ENCODE measurements around the gene C2CD2.

C2CD2 gene

DNA sequence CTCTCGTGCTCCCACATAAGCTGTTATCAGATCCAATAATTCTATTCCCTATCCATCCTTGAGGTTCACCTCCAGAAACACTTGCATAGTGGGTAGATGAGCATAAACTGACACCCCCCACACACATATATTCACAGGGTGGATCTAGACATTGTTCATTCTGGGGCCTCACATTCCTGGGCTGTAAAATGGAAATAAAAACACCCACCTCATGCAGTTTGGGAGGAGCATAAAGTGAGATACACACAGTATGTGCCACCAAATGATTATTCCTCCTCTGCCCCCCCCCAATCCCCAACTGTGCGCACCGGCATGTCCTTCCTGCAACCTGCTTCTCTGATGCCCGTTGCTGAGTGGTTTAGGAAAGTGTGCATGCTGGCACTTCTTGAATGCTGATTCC, 92.6 kb downstream of the C2CD2 start:
- FAIRE-seq = no peak

GRCh38 chr21:41859297-41859980, 94.4 kb downstream of the C2CD2 start:
- no peak for FAIRE-seq

- no peak for FAIRE-seq
Measured at GRCh38 chr21:41858466-41859296, 95.1 kb downstream of the C2CD2 start.

DNA sequence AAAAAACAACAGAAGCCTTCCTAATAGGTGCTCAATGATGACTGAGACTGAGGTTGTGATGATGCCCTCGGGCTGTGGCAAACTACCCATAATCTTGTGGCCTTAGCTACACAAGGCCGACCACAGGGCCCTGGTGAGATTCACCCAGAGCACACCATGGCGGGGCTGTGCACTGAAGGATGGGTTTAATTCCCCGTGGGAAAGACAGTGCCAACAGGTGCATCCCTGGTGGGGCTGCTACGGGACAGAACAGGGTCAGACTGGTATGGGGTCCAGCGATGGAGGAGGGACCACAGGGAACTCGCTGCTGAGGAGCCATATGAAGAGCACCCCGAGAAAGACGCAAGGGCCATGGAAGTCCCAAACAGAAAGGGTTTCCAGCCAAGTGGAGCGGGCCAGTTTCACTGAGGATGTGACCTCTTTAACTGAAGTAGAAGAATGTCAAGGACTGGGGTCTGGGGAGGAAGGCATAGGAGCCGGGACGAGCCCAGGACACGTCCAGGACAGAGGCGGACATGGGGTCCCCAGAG, 96.0 kb downstream of the C2CD2 start:
- FAIRE-seq = no peak

GRCh38 chr21:41856572-41856971, 97.2 kb downstream of the C2CD2 start:
- FAIRE-seq = no peak

- FAIRE-seq = no peak
Measured at GRCh38 chr21:41854426-41854995, 99.3 kb downstream of the C2CD2 start.

- no peak for FAIRE-seq
Measured at GRCh38 chr21:41852929-41853320, 100.9 kb downstream of the C2CD2 start.

DNA sequence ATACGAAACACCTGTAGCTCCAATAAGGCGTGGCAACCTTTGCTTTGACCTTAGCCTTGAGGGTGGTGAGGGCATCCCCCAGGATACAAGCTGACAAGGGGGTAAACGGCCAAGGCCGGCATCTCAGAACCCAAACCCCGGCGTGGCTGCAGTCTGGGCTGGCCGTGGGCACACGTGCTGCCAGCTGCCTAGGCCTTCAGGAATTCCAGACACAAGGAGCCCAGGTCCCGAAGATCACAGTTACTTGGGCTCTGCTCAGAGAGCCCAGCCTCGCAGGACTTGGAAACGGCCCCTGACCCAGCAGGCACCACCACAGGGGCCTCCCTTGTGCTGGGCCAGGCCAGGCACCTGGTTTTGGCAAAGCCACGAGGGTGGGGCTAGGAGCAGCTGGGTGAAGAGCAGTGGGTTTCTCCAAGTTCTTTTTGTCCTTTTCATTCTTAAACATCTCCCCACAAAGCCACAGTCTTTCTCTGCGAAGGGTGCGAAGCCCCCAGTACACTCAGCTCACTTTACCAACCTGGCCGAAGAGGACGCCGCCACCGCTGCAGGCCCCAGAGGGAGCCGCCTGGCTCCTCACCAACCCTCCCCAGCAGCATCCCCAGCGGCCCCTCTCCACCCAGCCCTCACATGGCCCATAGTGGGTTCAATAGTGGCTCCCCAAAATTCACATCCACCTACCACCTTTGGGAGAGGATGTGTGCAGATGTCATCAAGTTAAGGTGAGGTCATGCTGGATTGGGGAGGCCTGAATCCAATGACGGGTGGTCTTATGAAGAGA, 101.5 kb downstream of the C2CD2 start:
- FAIRE-seq = no peak

GRCh38 chr21:41851090-41851790, 102.6 kb downstream of the C2CD2 start:
- no peak for FAIRE-seq

DNA sequence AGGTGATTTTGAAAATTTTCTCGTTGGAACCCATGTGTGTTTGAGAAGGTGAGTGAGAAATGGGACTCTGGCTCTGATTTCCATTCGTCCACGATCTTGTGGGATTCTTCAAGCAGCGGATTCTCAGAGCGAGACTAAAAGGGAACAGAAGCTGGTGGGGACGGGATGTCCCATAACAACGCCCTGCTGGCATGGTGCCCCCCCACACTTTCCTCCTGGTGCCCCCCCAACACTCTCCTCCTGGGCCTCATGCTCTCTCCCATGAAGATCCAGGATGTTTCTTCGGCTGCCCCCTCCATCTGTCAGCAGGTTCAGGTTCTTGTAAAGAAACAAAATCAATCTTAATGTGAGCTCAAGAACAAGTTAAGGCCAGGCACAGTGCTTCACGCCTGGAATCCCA, 103.7 kb downstream of the C2CD2 start:
- FAIRE-seq = no peak

GRCh38 chr21:41848958-41849580, 104.7 kb downstream of the C2CD2 start:
- no peak for FAIRE-seq

DNA sequence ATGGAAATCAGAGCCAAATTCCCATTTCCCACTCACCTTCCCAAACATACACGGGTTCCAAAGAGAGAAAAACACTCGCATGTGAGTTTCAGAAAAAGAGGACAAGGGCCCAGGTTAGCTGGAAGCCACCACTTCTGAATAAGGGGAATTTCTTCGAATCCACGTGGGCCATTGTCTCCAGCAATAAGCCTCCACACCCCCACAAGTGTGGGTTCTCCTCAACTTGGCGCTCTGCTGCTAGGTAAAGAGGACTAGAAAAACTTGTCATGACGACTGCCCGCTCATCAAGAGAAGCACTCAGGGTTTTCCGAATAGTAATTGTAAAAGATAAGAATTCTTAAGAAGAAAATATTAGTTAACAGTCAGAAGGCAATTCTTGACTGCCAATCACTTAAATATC, 105.3 kb downstream of the C2CD2 start:
- FAIRE-seq = no peak

DNA sequence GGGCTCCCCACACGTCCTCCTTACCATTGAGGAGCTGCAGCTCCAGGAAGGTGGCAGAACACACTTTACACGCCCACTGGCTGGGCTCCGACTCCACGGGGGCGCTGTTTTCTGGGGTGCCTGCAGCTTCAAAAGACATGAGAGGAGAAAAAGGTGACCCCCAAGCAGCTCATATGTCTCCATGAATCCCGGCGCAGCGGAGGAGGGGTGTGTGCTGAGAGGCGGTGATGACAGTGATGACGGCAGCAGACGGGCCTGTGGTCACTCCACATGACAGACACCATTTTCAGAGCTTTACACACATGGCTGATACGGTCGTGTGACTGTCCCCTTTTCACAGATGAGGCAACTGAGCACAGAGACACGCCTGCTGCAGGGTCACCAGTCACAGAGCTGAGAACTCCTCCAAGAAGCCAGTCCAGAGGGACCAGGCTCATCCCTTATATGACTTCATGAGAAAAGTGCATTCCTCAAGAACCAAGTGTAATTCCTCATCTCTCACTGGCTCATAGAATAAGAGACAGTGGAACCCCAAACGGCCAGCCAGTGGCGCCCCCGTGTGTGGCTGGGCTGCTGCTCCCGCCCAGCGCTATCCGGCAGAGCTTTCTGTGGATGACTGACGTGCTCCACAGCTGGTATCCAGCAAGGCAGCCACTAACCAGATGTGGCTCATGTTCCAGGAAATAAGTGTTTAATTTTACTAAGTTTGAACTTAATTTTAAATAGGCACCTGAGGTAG, 106.6 kb downstream of the C2CD2 start:
- no peak for FAIRE-seq

DNA sequence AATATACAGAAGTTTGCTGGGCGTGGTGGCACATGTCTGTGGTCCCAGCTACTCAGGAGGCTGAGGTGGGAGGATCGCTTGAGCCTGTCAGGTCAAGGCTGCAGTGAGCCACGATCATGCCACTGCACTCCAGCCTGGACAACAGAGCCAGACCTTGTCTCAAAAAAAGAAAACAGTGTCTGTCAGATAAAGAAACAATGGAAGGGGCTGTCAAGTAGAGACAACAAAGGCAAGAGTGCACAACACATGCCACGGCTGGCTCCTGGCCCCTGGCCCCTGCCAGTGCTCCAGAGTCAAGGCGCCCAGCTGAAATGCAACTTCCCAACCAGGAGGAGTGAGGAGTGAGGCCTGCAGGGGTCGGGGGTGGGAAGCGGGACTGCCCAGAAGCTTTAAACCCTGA, 107.3 kb downstream of the C2CD2 start:
- FAIRE-seq = no peak

DNA sequence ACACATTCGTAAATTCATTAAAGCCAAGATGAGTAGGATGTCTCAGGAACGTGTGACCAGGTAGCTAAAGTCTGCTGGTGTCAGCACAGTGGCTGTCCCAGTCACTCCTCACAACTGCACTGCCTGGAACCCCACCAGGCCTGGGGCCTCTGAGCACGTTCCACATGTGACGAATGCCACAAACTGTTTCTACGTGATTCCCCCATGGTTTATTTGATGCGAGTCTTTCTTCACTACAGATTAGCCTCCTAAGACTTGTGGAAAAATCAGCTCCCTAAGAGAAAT, 107.8 kb downstream of the C2CD2 start:
- FAIRE-seq = no peak

DNA sequence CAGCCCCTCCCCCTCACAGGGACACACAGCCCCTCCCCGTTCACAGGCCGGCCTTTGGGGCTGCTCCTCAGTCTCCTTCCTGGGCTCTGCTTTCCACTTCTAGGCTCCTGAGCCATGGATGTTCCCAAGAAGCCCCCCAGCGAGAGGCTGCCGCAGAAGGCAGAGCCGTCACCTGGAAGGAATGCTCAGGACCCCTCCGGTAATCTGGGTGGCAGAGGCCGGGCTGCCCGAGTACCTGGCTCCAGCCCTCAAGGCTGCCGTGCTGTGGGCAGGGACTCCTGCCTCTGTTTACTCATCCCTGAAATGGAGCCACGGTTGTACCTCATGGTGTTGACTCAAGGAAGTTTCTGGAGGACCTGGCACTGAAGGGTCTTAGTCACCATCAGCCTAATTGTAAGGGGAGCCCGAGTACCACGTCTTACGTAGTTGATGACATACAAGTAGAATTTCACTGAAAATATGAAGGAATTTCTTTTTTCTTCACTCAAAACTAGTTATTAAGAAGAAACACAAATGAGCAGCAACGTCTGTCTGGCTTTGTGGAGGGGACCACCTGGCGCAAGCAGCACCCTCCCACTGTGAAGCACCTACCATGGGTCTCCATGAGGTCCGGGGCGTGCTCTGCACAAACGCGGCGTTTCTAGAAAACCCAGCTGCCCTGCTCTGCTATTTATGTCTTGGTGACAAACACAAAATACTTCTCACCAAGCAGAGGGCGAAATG, 108.3 kb downstream of the C2CD2 start:
- FAIRE-seq = no peak

DNA sequence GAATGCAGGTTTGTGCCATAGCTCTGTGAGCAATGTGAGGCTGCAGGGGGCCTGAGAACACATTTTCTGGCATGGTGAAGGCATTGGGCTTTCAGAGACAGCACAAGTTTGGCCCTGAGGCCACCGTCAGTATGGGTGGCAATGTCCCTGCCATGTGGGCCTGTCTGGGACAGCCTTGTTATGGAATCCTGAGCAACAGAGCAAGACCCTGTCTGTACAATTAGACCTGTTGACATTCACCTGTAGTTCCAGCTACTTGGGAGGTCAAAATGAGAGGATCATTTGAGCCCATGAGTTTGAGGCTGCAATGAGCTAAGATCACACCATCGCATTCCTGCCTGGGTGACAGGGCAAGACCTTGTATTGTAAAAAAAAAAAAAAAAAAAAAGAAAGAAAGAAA, 110.2 kb downstream of the C2CD2 start:
- no peak for FAIRE-seq

DNA sequence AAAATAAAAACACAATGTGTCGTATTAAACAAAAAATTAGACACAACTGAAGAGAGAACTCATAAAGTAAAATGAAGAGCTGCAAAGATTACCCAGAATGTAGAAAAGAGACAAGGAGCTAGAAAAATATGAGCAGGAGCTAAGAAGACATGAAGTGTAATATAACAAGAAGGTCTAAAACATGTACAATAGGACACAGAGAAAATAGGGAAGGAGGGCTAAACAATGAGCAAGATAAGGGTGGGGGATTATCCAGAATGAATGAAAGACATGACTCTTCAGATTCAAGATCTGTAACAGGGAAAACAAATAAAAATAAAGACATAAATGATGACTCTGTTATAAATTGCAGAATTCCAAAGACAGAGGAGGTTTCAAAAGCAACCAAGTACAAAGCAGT, 112.9 kb downstream of the C2CD2 start:
- no peak for FAIRE-seq

GRCh38 chr21:41839387-41840000, 114.3 kb downstream of the C2CD2 start:
- FAIRE-seq = no peak

DNA sequence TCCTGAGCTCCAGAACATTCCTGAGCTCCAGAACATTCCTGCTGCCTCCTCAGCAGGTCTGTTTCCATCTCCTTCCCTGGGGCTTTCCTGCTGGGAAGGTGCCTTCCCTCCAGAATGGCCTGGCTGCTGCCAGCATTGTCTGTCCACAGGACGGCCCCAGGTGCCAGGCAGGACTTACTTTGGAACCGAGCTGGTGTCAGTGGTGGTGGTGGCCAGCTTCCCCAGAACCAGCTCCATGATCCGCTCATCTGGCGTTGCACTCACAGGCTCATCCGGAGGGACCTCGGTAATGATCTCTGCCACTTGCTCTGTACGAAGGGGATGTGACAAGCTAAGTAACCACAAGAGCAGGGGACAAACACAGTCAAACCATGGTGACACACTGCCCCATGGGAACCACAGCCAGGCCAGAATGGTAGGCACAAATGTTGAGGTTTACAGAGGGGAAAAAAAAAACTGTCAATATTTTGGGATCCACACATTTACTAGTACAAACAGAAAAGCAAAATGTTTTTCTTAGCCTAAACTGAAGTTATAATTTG, 116.0 kb downstream of the C2CD2 start:
- no peak for FAIRE-seq
